Endothelial cell of umbilical vein (primary cell): ENCODE results near the gene KLHL1. TPM values are rescaled to one million over a fixed set of nuclear protein-coding genes. Genes with fewer than 3 reads are reported as not detected.

Experiments
- BruUV-seq: library from RNA; stranded (reverse); fragments of 400-500 nt; replicated peaks from 2 replicates; lab custom pipeline; 2021; lab: Mats Ljungman, UMichigan
- CTCF ChIA-PET: fragments of 300-600, 350-600 bp; sonication (Branson Sonifier 250); formaldehyde crosslinking; loops from one replicate; lab custom pipeline; 2021; ENCODE audit warnings: antibody characterized with exemption, inconsistent platforms; lab: Charles Lee
- POLR2A ChIA-PET: fragments of 300-600, 350-600 bp; sonication (Branson Sonifier 250); formaldehyde crosslinking; loops from one replicate; lab custom pipeline; 2021; ENCODE audit warnings: antibody characterized with exemption, inconsistent platforms; lab: Charles Lee
- DNase-seq: peaks from one replicate; pipeline ENCODE4 v3.0.0-alpha.2; 2011; ENCODE audit warnings: low read depth, low spot score
- FAIRE-seq: peaks from 2 replicates; lab custom pipeline; 2011; peaks lifted over from hg19 to GRCh38; lab: Jason Lieb, UNC
- H2AFZ ChIP-seq: 2 replicates; pipeline ENCODE4 v1.6.0; 2012; ENCODE audit warnings: low read depth, low read length, control low read depth, inconsistent platforms
- H3K27ac ChIP-seq: 2 replicates; pipeline ENCODE4 v1.5.1; 2011; ENCODE audit warnings: low read depth, mild to moderate bottlenecking, control low read depth, low read length, moderate library complexity; ENCODE audit not compliant: insufficient read depth
- H3K27me3 ChIP-seq, 2 experiments: 2 replicates each; pipeline versions ENCODE4 v1.6.0 to v1.6.1; 2011; ENCODE audit warnings: low read length in 2 of 2, mixed read lengths in 1 of 2; ENCODE audit not compliant: control insufficient read depth in 2 of 2, insufficient read depth in 2 of 2
- H3K36me3 ChIP-seq, 2 experiments: 2 replicates in 1 of 2; 3 replicates in 1 of 2; pipeline ENCODE4 v1.5.1; 2011; ENCODE audit warnings: low read length in 2 of 2, mild to moderate bottlenecking in 1 of 2, moderate library complexity in 1 of 2; ENCODE audit not compliant: control insufficient read depth in 2 of 2, insufficient read depth in 2 of 2; ENCODE audit errors: extremely low read depth in 1 of 2
- H3K4me1 ChIP-seq: 3 replicates; pipeline ENCODE4 v1.5.1; 2011; ENCODE audit warnings: mild to moderate bottlenecking, low read length; ENCODE audit not compliant: control insufficient read depth, insufficient read depth; ENCODE audit errors: extremely low read depth
- H3K4me2 ChIP-seq: 2 replicates; pipeline ENCODE4 v1.6.1; 2011; ENCODE audit warnings: low read length, control low read depth, mixed read lengths; ENCODE audit not compliant: insufficient read depth
- H3K4me3 ChIP-seq, 3 experiments: fragments of 200-600 bp in 1 of 3; sonication (generic), shearing (Covaris generic) in 1 of 3; replicated peaks in 1 of 3; 2 replicates each; pipeline ENCODE4 v1.5.1; 2011 to 2016; ENCODE audit warnings: control low read depth in 3 of 3, low read length in 3 of 3, mild to moderate bottlenecking in 2 of 3, inconsistent platforms in 1 of 3, low read depth in 1 of 3, moderate library complexity in 1 of 3; ENCODE audit not compliant: insufficient read depth in 1 of 3
- H3K79me2 ChIP-seq: 2 replicates; pipeline ENCODE4 v1.6.0; 2012; ENCODE audit warnings: low read length, inconsistent platforms; ENCODE audit not compliant: control insufficient read depth, insufficient read depth
- H3K9ac ChIP-seq: replicated peaks from 2 replicates; pipeline ENCODE3; 2011; ENCODE audit warnings: low read length, control low read depth; ENCODE audit not compliant: insufficient read depth; ENCODE audit errors: extremely low read depth
- H3K9me1 ChIP-seq: replicated peaks from 3 replicates; pipeline ENCODE4 v1.6.0; 2011; ENCODE audit warnings: mild to moderate bottlenecking, low read length; ENCODE audit not compliant: control insufficient read depth, insufficient read depth; ENCODE audit errors: extremely low read depth
- H3K9me3 ChIP-seq: replicated peaks from 2 replicates; pipeline ENCODE4 v1.5.1; 2012; ENCODE audit warnings: low read length, inconsistent platforms; ENCODE audit not compliant: control insufficient read depth, insufficient read depth
- H4K20me1 ChIP-seq: replicated peaks from 2 replicates; pipeline ENCODE3; 2011; ENCODE audit warnings: mild to moderate bottlenecking, low read length; ENCODE audit not compliant: control insufficient read depth, insufficient read depth; ENCODE audit errors: extremely low read depth
- CTCF ChIP-seq, 2 donors: IDR thresholded peaks; 1 replicate in 1 of 2; 2 replicates in 1 of 2; pipeline ENCODE4 v1.5.1; 2011; ENCODE audit warnings: low read length in 2 of 2, mild to moderate bottlenecking in 2 of 2, moderate library complexity in 2 of 2, control low read depth in 1 of 2, inconsistent platforms in 1 of 2, low read depth in 1 of 2; ENCODE audit not compliant: insufficient read depth in 1 of 2; ENCODE audit errors: extremely low read depth in 1 of 2
- EZH2 ChIP-seq: IDR thresholded peaks from 2 replicates; pipeline ENCODE4 v1.6.1; 2012; ENCODE audit warnings: borderline replicate concordance, low read depth, mild to moderate bottlenecking, moderate library complexity, low read length, inconsistent platforms; ENCODE audit not compliant: severe bottlenecking
- FOS ChIP-seq: IDR thresholded peaks from 2 replicates; pipeline ENCODE4 v1.6.1; 2011; ENCODE audit warnings: mild to moderate bottlenecking, low read length, moderate library complexity, borderline replicate concordance; ENCODE audit not compliant: insufficient read depth
- GATA2 ChIP-seq: IDR thresholded peaks from 2 replicates; pipeline ENCODE4 v1.7.0; 2011; ENCODE audit warnings: low read depth, mild to moderate bottlenecking, moderate library complexity, mixed read lengths, low read length; ENCODE audit not compliant: insufficient read length, insufficient read depth
- JUN ChIP-seq: IDR thresholded peaks from 2 replicates; pipeline ENCODE4 v1.6.1; 2011; ENCODE audit warnings: borderline replicate concordance, low read depth; ENCODE audit not compliant: insufficient read length, insufficient read depth
- MAX ChIP-seq: IDR thresholded peaks from 2 replicates; pipeline ENCODE4 v1.6.1; 2011; ENCODE audit not compliant: insufficient read depth, insufficient read length
- MYC ChIP-seq: IDR thresholded peaks from one replicate; pipeline ENCODE4 v1.6.1; 2011; ENCODE audit warnings: mild to moderate bottlenecking, low read depth, low read length
- POLR2A ChIP-seq: IDR thresholded peaks from 2 replicates; pipeline ENCODE4 v1.6.1; 2012; ENCODE audit warnings: low read depth, mild to moderate bottlenecking, control low read depth, low read length
- POLR2AphosphoS5 ChIP-seq: IDR thresholded peaks from 2 replicates; pipeline ENCODE4 v1.6.1; 2012; ENCODE audit warnings: low read depth, mild to moderate bottlenecking, control low read depth, low read length, moderate library complexity; ENCODE audit not compliant: insufficient read depth
- dilution Hi-C: fragments of 300-500 bp; cut with MboI; formaldehyde crosslinking; loops from one replicate; pipeline ENCODE4 v1.15.0; 2019; ENCODE audit warnings: low sequenced_read_pairs; ENCODE audit not compliant: extremely low pct_ligation_motif_present
- intact Hi-C: fragments of 100-400 bp; cut with micrococcal nuclease; formaldehyde crosslinking; loops from one replicate; pipeline ENCODE4 v1.10.0; 2022
- polyA plus RNA-seq, 4 experiments: library from polyadenylated mRNA; depleted of rRNA in 3 of 4; stranded (reverse) in 3 of 4; unstranded in 1 of 4; fragments of >200 nt; gene quantifications; 2 replicates each; pipeline versions ENCODE4 v1.2.1 to v1.2.3, GENCODE V29; 2011 to 2012; ENCODE audit warnings: missing spikeins in 1 of 4
- total RNA-seq: library from RNA; stranded (reverse); gene quantifications from 2 replicates; pipeline ENCODE4 v1.2.3, GENCODE V29; 2021

KLHL1 gene
- total and polyA plus RNA-seq, 2 donors (not counting 3 experiments of a cell fraction or from before 2014, with no cell fraction given), result not detected

GRCh38 chr13:69769608-69770007, 338.6 kb downstream of the KLHL1 start:
- H3K9ac ChIP-seq, result no peak overlapping the region
- no peak for TF ChIP-seq JUN
- TF ChIP-seq CTCF (IDR thresholded peaks at IDR 0.05; ENCODE audit: extremely low read depth in 1 of 2, insufficient read depth in 1 of 2, low read depth in 1 of 2, low read length in 2 of 2), result no peak
- no peak for TF ChIP-seq GATA2
- TF ChIP-seq EZH2, result no peak
- no peak for TF ChIP-seq POLR2AphosphoS5
- no peak for TF ChIP-seq POLR2A
- no peak for TF ChIP-seq MYC
- TF ChIP-seq MAX, result no peak
- TF ChIP-seq FOS, result no peak
- BruUV-seq, result no TSS peak
- DNase-seq (no peak), FAIRE-seq (no peak)
- H2AFZ ChIP-seq, result no peak overlapping the region
- no peak overlapping the region for H3K4me2 ChIP-seq
- dilution Hi-C loops (no loop called here), intact Hi-C loops (no loop called here)
- no peaks in the 10 kb centered on the region for H3K36me3 ChIP-seq
- POLR2A ChIA-PET, result no interaction called here
- H4K20me1 ChIP-seq, result no peaks in the 10 kb centered on the region
- H3K9me1 ChIP-seq, result no peaks in the 10 kb centered on the region
- CTCF ChIA-PET, result no interaction called here
- H3K9me3 ChIP-seq, result no peaks in the 10 kb centered on the region
- H3K27me3 ChIP-seq, result no peaks in the 10 kb centered on the region
- H3K27ac ChIP-seq, result no peak overlapping the region
- no peak overlapping the region for H3K4me3 ChIP-seq
- H3K4me1 ChIP-seq, result no peaks in the 10 kb centered on the region
- H3K79me2 ChIP-seq, result no peaks in the 10 kb centered on the region
